ENCODE measurements around the gene SPRED1. TPM values are rescaled to one million over a fixed set of nuclear protein-coding genes. Genes with fewer than 3 reads are reported as not detected.

SPRED1 gene
- total RNA-seq, 1 donor = 32.6 TPM

DNA sequence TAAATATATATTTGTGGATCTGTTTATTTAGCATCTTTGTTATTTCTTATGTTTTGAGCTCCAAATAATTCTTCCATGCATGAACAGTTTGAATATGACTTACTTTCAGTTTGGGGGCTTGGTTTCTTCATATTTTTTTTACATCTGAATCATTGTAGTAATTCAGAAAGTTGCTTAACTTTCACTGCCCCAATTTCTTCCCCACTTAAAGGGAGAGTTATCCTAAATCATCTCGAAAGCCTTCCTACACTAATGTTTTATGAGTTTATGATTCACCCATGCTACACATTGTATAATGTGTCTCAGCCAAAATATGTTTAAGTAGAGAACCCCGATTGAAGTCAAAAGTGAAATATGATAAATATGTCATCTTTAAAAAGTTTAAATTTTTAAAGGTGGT is 47.8 kb downstream of the SPRED1 start:
- TF ChIP-seq, protein P1, sequence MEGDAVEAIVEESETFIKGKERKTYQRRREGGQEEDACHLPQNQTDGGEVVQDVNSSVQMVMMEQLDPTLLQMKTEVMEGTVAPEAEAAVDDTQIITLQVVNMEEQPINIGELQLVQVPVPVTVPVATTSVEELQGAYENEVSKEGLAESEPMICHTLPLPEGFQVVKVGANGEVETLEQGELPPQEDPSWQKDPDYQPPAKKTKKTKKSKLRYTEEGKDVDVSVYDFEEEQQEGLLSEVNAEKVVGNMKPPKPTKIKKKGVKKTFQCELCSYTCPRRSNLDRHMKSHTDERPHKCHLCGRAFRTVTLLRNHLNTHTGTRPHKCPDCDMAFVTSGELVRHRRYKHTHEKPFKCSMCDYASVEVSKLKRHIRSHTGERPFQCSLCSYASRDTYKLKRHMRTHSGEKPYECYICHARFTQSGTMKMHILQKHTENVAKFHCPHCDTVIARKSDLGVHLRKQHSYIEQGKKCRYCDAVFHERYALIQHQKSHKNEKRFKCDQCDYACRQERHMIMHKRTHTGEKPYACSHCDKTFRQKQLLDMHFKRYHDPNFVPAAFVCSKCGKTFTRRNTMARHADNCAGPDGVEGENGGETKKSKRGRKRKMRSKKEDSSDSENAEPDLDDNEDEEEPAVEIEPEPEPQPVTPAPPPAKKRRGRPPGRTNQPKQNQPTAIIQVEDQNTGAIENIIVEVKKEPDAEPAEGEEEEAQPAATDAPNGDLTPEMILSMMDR (IDR thresholded peaks at IDR 0.05; ENCODE audit: extremely low read depth, low read depth, low read length) = no peak
- H3K4me1 ChIP-seq (ENCODE audit: insufficient read depth, low read length) = peaks cover 44% of the 10 kb centered on the region
- H3K79me2 ChIP-seq (ENCODE audit: insufficient read depth, low read length) = peaks cover 87% of the 10 kb centered on the region
- peak overlapping the region; percentile 74 for H3K4me2 ChIP-seq (ENCODE audit: insufficient read depth, low read length)
- H3K27me3 ChIP-seq (ENCODE audit: insufficient read depth, low read length) = no peaks in the 10 kb centered on the region
- peak overlapping the region; percentile 15 for H3K4me3 ChIP-seq (ENCODE audit: insufficient read depth, low read length)
- H4K20me1 ChIP-seq (ENCODE audit: insufficient read depth, low read length) = peaks cover 34% of the 10 kb centered on the region
- no peak for DNase-seq (ENCODE audit: insufficient read length, low spot score, missing footprints)
- peak overlapping the region; percentile 81 for H3K27ac ChIP-seq (ENCODE audit: low read depth, low read length)
- no peaks in the 10 kb centered on the region for H3K36me3 ChIP-seq (ENCODE audit: insufficient read depth, low read length)
- no peak overlapping the region for H2AFZ ChIP-seq (ENCODE audit: low read length)
- no peaks in the 10 kb centered on the region for H3K9me3 ChIP-seq (ENCODE audit: low read depth, low read length)

DNA sequence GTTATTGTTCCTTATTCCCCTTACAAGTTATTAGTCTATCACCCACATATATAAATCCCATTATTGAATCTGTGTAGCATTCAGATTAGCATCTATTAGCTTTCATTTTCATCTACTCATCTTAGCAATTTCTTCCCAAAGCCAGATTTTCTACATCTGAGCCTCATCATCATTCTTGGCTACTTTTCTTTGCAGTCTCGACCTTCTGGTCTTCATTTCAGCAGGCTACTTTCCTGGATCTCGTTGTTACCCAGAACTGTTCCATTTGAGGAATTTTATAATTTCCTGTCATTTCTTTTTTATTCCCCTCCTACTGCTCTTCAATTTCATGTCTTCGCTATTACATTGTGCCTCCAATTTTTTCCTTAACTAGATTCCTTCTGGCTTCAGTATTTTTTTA is 51.8 kb downstream of the SPRED1 start:
- Histone ChIP-seq H3K4me1 (ENCODE audit: insufficient read depth, low read length) (peaks cover 21% of the 10 kb centered on the region), H3K27me3 (ENCODE audit: insufficient read depth, low read length) (no peaks in the 10 kb centered on the region), H2AFZ (ENCODE audit: low read length) (no peak overlapping the region), H3K9me3 (ENCODE audit: low read depth, low read length) (no peaks in the 10 kb centered on the region), H3K79me2 (ENCODE audit: insufficient read depth, low read length) (peaks cover 89% of the 10 kb centered on the region), H3K4me2 (ENCODE audit: insufficient read depth, low read length) (no peak overlapping the region), H3K4me3 (ENCODE audit: insufficient read depth, low read length) (no peak overlapping the region), H4K20me1 (ENCODE audit: insufficient read depth, low read length) (peaks cover 7% of the 10 kb centered on the region), H3K27ac (ENCODE audit: low read depth, low read length) (no peak overlapping the region), H3K36me3 (ENCODE audit: insufficient read depth, low read length) (no peaks in the 10 kb centered on the region)
- DNase-seq (ENCODE audit: insufficient read length, low spot score, missing footprints) = no peak
- TF ChIP-seq, protein P1 (IDR thresholded peaks at IDR 0.05; ENCODE audit: extremely low read depth, low read depth, low read length) = no peak

DNA sequence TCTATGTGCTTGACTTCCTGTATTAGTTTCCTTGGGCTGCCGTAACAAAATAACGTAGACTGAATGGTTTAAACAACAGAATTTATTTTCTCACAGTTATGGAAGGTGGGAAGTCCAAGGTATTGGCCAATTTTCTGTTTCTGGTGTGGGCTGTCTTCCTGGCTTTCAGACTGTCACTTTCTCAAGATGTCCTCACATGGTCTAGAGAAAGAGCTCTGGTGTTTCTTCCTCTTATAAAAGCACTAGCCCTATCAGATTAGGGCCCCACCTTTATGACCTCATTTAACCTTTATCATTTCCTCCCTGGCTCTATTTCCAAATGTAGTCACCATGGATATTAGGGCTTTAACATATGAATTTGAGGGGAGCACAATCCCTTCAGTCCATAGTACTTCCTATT is 54.6 kb downstream of the SPRED1 start:
- TF ChIP-seq, protein P1 (IDR thresholded peaks at IDR 0.05; ENCODE audit: extremely low read depth, low read depth, low read length) = no peak
- H4K20me1 ChIP-seq (ENCODE audit: insufficient read depth, low read length) = peaks cover 10% of the 10 kb centered on the region

DNA sequence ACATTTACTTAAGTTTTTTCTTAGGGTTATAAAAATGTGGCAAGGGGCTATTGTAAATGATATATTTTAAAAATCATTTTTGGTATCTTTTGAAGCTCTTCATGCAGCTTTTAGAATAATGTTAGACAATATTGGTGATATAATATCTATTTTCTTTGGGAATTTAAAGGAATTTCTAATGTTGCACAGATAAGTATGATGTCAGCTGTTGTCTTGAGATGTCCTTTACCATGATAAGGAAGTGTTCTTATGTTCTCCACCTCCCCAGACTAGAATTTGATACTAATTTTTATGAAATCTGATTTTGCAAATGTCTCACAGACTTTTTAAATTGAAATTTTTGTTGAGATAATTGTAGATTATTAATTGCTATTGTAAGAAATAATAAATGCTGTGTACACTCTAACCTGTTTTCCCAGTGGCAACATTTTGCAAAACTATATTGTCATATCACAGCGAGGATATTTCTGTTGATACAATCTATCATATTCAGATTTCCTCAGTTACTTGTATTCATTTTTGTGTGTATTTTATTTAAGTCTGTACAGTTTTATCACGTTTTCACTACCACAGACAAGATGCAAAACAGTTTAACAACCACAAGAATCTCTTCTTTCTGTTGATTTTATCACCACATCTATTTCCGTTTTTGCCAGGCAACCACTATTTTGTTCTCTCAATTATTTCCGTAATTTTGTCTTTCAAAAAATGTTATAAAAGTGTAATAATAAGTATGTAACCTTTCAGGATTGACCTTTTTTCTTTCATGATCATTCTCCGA is 55.4 kb downstream of the SPRED1 start:
- TF ChIP-seq, protein P1 (IDR thresholded peaks at IDR 0.05; ENCODE audit: extremely low read depth, low read depth, low read length) = no peak
- Histone ChIP-seq H4K20me1 (ENCODE audit: insufficient read depth, low read length) (peaks cover 10% of the 10 kb centered on the region), H3K4me1 (ENCODE audit: insufficient read depth, low read length) (no peaks in the 10 kb centered on the region), H3K9me3 (ENCODE audit: low read depth, low read length) (no peaks in the 10 kb centered on the region), H2AFZ (ENCODE audit: low read length) (no peak overlapping the region), H3K27ac (ENCODE audit: low read depth, low read length) (no peak overlapping the region), H3K4me2 (ENCODE audit: insufficient read depth, low read length) (no peak overlapping the region), H3K79me2 (ENCODE audit: insufficient read depth, low read length) (peaks cover 96% of the 10 kb centered on the region), H3K36me3 (ENCODE audit: insufficient read depth, low read length) (no peaks in the 10 kb centered on the region), H3K27me3 (ENCODE audit: insufficient read depth, low read length) (no peaks in the 10 kb centered on the region), H3K4me3 (ENCODE audit: insufficient read depth, low read length) (no peak overlapping the region)
- DNase-seq (ENCODE audit: insufficient read length, low spot score, missing footprints) = no peak

More for the DNA sequence above, 54.6 kb downstream of the SPRED1 start:
- Histone ChIP-seq H3K4me1 (ENCODE audit: insufficient read depth, low read length) (peaks cover 5% of the 10 kb centered on the region), H2AFZ (ENCODE audit: low read length) (no peak overlapping the region), H3K9me3 (ENCODE audit: low read depth, low read length) (no peaks in the 10 kb centered on the region), H3K79me2 (ENCODE audit: insufficient read depth, low read length) (peaks cover 96% of the 10 kb centered on the region), H3K4me2 (ENCODE audit: insufficient read depth, low read length) (no peak overlapping the region), H3K27ac (ENCODE audit: low read depth, low read length) (no peak overlapping the region), H3K27me3 (ENCODE audit: insufficient read depth, low read length) (no peaks in the 10 kb centered on the region), H3K36me3 (ENCODE audit: insufficient read depth, low read length) (no peaks in the 10 kb centered on the region), H3K4me3 (ENCODE audit: insufficient read depth, low read length) (no peak overlapping the region)
- no peak for DNase-seq (ENCODE audit: insufficient read length, low spot score, missing footprints)

All from osteoblast (primary cell).